ENCODE results near the gene PLD3.

GRCh38 chr19:40331052-40331451 lies 17.4 kb upstream of the PLD3 start:
- TF ChIP-seq, protein P1, sequence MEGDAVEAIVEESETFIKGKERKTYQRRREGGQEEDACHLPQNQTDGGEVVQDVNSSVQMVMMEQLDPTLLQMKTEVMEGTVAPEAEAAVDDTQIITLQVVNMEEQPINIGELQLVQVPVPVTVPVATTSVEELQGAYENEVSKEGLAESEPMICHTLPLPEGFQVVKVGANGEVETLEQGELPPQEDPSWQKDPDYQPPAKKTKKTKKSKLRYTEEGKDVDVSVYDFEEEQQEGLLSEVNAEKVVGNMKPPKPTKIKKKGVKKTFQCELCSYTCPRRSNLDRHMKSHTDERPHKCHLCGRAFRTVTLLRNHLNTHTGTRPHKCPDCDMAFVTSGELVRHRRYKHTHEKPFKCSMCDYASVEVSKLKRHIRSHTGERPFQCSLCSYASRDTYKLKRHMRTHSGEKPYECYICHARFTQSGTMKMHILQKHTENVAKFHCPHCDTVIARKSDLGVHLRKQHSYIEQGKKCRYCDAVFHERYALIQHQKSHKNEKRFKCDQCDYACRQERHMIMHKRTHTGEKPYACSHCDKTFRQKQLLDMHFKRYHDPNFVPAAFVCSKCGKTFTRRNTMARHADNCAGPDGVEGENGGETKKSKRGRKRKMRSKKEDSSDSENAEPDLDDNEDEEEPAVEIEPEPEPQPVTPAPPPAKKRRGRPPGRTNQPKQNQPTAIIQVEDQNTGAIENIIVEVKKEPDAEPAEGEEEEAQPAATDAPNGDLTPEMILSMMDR (conservative IDR thresholded peaks at IDR 0.05 in 1 of 2, IDR thresholded peaks at IDR 0.05 in 1 of 2; ENCODE audit: low read depth in 1 of 2, low read length in 2 of 2) = no peak
- TF ChIP-seq EZH2 (IDR thresholded peaks at IDR 0.05; ENCODE audit: low read length, missing control alignments) = no peak

Data from fibroblast of lung (primary cell).